Gastrocnemius medialis (tissue), 4 donors: Measurements from ENCODE around the gene KMT2A.
"Not testable (repeated sequence)": the region's sequence is repeated elsewhere in the genome, so short reads cannot be mapped to it uniquely, and the experiment has no call there.

Experiments used
- CTCF ChIP-seq, 5 experiments: fragments of 450-650 bp in 3 of 5; fragments of 200-600 bp in 2 of 5; sonication (generic) in 2 of 5; IDR thresholded peaks in 4 of 5; conservative IDR thresholded peaks in 1 of 5; 1 replicate in 4 of 5; 2 replicates in 1 of 5; pipeline ENCODE4 v1.5.1; 2016 to 2019; ENCODE audit warnings: antibody characterized with exemption in 5 of 5, mild to moderate bottlenecking in 3 of 5, moderate library complexity in 3 of 5
- POLR2A ChIP-seq, 2 donors: fragments of 450-650 bp; IDR thresholded peaks; one replicate each; pipeline ENCODE4 v1.6.1; 2017; ENCODE audit warnings: antibody characterized with exemption in 2 of 2, mild to moderate bottlenecking in 2 of 2, moderate library complexity in 2 of 2

GRCh38 chr11:118402594-118402993 is 33.7 kb upstream of the KMT2A start:
- TF ChIP-seq CTCF (IDR thresholded peaks at IDR 0.05 in 4 of 5, conservative IDR thresholded peaks at IDR 0.05 in 1 of 5); POLR2A (IDR thresholded peaks at IDR 0.05): not testable (repeated sequence)
